ENCODE results near the gene BACH2. TPM values are rescaled to one million over a fixed set of nuclear protein-coding genes. Genes with fewer than 3 reads are reported as not detected.

BACH2 gene
- total and polyA plus RNA-seq, 2 of the 4 experiments (the other 2 are of a cell fraction) = 1.3 to 1.4 TPM

DNA sequence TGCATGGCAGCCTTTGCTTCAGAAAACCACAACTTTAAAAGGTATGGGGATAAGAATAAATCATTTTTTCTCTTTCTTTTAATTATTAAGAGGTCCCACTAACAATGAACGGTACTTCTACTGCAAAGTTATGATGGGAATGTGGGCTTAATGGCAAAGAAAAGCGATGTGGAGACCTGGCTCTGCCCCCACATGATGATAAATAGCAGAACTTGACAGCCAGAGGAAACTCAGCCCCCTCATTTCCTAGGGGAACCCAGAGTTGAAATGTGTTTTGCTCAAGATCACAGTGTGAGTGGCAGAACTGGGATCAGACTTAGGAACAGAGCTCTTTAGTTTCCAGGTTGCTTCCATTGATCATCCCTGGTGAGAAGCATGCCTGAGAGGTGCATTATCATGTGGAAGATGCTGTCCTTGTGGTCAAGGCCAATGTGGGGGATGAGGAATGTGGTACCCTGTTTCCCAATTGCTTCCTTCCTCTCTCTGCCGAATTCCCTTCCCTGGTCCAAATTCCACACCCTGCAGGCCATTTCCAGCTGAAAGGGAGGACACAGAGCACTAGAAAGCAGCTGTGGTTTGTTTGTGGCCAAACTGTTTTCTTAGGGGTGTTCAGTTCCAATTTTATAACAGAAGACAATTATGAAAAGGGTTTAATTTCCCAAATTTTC is 66.0 kb downstream of the BACH2 start:
- CTCF ChIA-PET = no interaction called here
- no peak overlapping the region for H3K9ac ChIP-seq (ENCODE audit: low read depth, low read length)
- no peak overlapping the region for H2BK5ac ChIP-seq (ENCODE audit: low read depth, low read length, poor library complexity, severe bottlenecking)
- H4K20me1 ChIP-seq (ENCODE audit: insufficient read depth, low read length) = no peaks in the 10 kb centered on the region
- H3K9me1 ChIP-seq (ENCODE audit: insufficient read depth, low read length) = no peaks in the 10 kb centered on the region
- no peak for TF ChIP-seq POLR2A (IDR thresholded peaks at IDR 0.05; ENCODE audit: low read depth, low read length)
- TF ChIP-seq, protein P1, sequence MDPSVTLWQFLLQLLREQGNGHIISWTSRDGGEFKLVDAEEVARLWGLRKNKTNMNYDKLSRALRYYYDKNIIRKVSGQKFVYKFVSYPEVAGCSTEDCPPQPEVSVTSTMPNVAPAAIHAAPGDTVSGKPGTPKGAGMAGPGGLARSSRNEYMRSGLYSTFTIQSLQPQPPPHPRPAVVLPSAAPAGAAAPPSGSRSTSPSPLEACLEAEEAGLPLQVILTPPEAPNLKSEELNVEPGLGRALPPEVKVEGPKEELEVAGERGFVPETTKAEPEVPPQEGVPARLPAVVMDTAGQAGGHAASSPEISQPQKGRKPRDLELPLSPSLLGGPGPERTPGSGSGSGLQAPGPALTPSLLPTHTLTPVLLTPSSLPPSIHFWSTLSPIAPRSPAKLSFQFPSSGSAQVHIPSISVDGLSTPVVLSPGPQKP (IDR thresholded peaks at IDR 0.05; ENCODE audit: borderline replicate concordance, low read depth, low read length) = no peak
- TF ChIP-seq BHLHE40 (IDR thresholded peaks at IDR 0.05; ENCODE audit: low read depth, low read length) = no peak
- TF ChIP-seq MAFK (IDR thresholded peaks at IDR 0.05; ENCODE audit: low read depth, low read length) = no peak
- TF ChIP-seq CHD1 (IDR thresholded peaks at IDR 0.05; ENCODE audit: low read depth, low read length) = no peak
- TF ChIP-seq, protein P2, sequence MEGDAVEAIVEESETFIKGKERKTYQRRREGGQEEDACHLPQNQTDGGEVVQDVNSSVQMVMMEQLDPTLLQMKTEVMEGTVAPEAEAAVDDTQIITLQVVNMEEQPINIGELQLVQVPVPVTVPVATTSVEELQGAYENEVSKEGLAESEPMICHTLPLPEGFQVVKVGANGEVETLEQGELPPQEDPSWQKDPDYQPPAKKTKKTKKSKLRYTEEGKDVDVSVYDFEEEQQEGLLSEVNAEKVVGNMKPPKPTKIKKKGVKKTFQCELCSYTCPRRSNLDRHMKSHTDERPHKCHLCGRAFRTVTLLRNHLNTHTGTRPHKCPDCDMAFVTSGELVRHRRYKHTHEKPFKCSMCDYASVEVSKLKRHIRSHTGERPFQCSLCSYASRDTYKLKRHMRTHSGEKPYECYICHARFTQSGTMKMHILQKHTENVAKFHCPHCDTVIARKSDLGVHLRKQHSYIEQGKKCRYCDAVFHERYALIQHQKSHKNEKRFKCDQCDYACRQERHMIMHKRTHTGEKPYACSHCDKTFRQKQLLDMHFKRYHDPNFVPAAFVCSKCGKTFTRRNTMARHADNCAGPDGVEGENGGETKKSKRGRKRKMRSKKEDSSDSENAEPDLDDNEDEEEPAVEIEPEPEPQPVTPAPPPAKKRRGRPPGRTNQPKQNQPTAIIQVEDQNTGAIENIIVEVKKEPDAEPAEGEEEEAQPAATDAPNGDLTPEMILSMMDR (conservative IDR thresholded peaks at IDR 0.05; ENCODE audit: low read depth, low read length) = no peak
- no peak for TF ChIP-seq CEBPB (IDR thresholded peaks at IDR 0.05; ENCODE audit: low read depth, low read length)
- TF ChIP-seq, protein P3, sequence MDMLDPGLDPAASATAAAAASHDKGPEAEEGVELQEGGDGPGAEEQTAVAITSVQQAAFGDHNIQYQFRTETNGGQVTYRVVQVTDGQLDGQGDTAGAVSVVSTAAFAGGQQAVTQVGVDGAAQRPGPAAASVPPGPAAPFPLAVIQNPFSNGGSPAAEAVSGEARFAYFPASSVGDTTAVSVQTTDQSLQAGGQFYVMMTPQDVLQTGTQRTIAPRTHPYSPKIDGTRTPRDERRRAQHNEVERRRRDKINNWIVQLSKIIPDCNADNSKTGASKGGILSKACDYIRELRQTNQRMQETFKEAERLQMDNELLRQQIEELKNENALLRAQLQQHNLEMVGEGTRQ (IDR thresholded peaks at IDR 0.05; ENCODE audit: low read depth, low read length) = no peak
- no peak for TF ChIP-seq FOS (IDR thresholded peaks at IDR 0.05; ENCODE audit: low read depth, low read length)
- H3K56ac ChIP-seq (ENCODE audit: extremely low read depth, insufficient read depth, low read length) = no peak overlapping the region
- dilution Hi-C loops (cut with HindIII; ENCODE audit: low sequenced_read_pairs, unreplicated experiment) (no loop called here), in situ Hi-C loops (cut with MboI; ENCODE audit: low sequenced_read_pairs) (no loop called here), intact Hi-C loops (cut with micrococcal nuclease) (no loop called here)
- no peak overlapping the region for H4K91ac ChIP-seq (ENCODE audit: insufficient read depth, low read depth, low read length)
- BruUV-seq (replicated peaks) = no TSS peak
- no peak overlapping the region for H2AK5ac ChIP-seq (ENCODE audit: low read depth, low read length)
- no peaks in the 10 kb centered on the region for H3K9me3 ChIP-seq (ENCODE audit: control insufficient read depth, insufficient read depth, low read length)
- peak overlapping the region; percentile 54; the same call in 1 of the 3 replicates for H2BK15ac ChIP-seq (ENCODE audit: low read depth, low read length)
- H3K27me3 ChIP-seq (ENCODE audit: control insufficient read depth, insufficient read depth, low read length) = no peaks in the 10 kb centered on the region
- no peak overlapping the region for H4K5ac ChIP-seq (ENCODE audit: low read depth, low read length)
- WGBS, 2 experiments (ENCODE audit: extremely low coverage in 2 of 2, insufficient read length in 1 of 2) = no CpG with 5 or more reads among the region's 3 CpGs
- no peak overlapping the region for H3K27ac ChIP-seq (ENCODE audit: insufficient read depth, low read length)
- H2BK120ac ChIP-seq (ENCODE audit: low read depth, low read length) = no peak overlapping the region
- H3K79me1 ChIP-seq (ENCODE audit: low read depth in 1 of 2, low read length in 2 of 2) = no peaks in the 10 kb centered on the region
- 0 out of 2 replicates have a peak overlapping the region, but pooled peaks have one; percentile 1 for H3K14ac ChIP-seq (replicated peaks; ENCODE audit: low read depth, low read length)
- no peak for DNase-seq
- no peak overlapping the region for H2AK9ac ChIP-seq (replicated peaks; ENCODE audit: low read depth, low read length, poor library complexity)
- ATAC-seq (ENCODE audit: low read depth) = no peak
- H3K4me2 ChIP-seq (ENCODE audit: low read depth, low read length) = no peak overlapping the region
- H3K4me3 ChIP-seq (ENCODE audit: insufficient read depth, low read depth, low read length) = no peak overlapping the region
- H3K18ac ChIP-seq (ENCODE audit: low read depth, low read length) = no peak overlapping the region
- peak overlapping the region; percentile 9 for H2AFZ ChIP-seq (replicated peaks; ENCODE audit: low read length, poor library complexity)
- POLR2A ChIA-PET (ENCODE audit: unreplicated experiment) = no interaction called here
- H3K4ac ChIP-seq (ENCODE audit: low read depth, low read length) = no peak overlapping the region
- peaks cover 10% of the 10 kb centered on the region for H3K4me1 ChIP-seq (ENCODE audit: control insufficient read depth, insufficient read depth, low read length)
- H3K23ac ChIP-seq (ENCODE audit: low read depth, low read length) = peak overlapping the region; percentile 46; the same call in 1 of the 2 replicates
- no peak overlapping the region for H4K8ac ChIP-seq (ENCODE audit: low read depth in 2 of 2, low read length in 2 of 2)
- H3K36me3 ChIP-seq (ENCODE audit: control insufficient read depth, insufficient read depth, low read length) = no peaks in the 10 kb centered on the region
- no peak overlapping the region for H2BK20ac ChIP-seq (ENCODE audit: low read depth, low read length)
